CD14-positive monocyte (primary cell): ENCODE measurements around the gene UBE2D3. TPM values are rescaled to one million over a fixed set of nuclear protein-coding genes. Genes with fewer than 3 reads are reported as not detected.

Experiments used
- DNase-seq, 3 donors: peaks; one replicate each; pipeline ENCODE4 v3.0.0-alpha.2; 2011 to 2022
- H2AFZ ChIP-seq: 2 replicates; pipeline ENCODE4 v1.6.0; 2012; ENCODE audit warnings: mild to moderate bottlenecking, low read depth, low read length, inconsistent platforms; ENCODE audit not compliant: insufficient read depth, poor library complexity, severe bottlenecking
- H3K27ac ChIP-seq, 2 donors: 1 replicate in 1 of 2; 2 replicates in 1 of 2; pipeline ENCODE4 v1.5.1; 2012 to 2013; ENCODE audit warnings: low read length in 2 of 2, control low read depth in 1 of 2, inconsistent platforms in 1 of 2, low read depth in 1 of 2, mild to moderate bottlenecking in 1 of 2
- H3K27me3 ChIP-seq, 2 donors: one replicate each; pipeline versions ENCODE4 v1.6.0 to v1.6.1; 2011 to 2013; ENCODE audit warnings: low read length in 2 of 2; ENCODE audit not compliant: control insufficient read depth in 2 of 2, insufficient read depth in 2 of 2
- H3K36me3 ChIP-seq, 2 donors: replicated peaks in 1 of 2; 1 replicate in 1 of 2; 2 replicates in 1 of 2; pipeline versions ENCODE4 v1.5.1 to v1.6.1; 2012 to 2013; ENCODE audit warnings: low read length in 2 of 2, control low read depth in 1 of 2, inconsistent platforms in 1 of 2, mild to moderate bottlenecking in 1 of 2; ENCODE audit not compliant: insufficient read depth in 2 of 2, control insufficient read depth in 1 of 2
- H3K4me1 ChIP-seq, 2 donors: 1 replicate in 1 of 2; 2 replicates in 1 of 2; pipeline versions ENCODE4 v1.5.1 to v1.6.1; 2012 to 2013; ENCODE audit warnings: low read length in 2 of 2, control low read depth in 1 of 2, inconsistent platforms in 1 of 2, mild to moderate bottlenecking in 1 of 2, moderate library complexity in 1 of 2; ENCODE audit not compliant: insufficient read depth in 2 of 2, control insufficient read depth in 1 of 2
- H3K4me2 ChIP-seq: replicated peaks from 2 replicates; pipeline ENCODE3; 2012; ENCODE audit warnings: low read length, moderate library complexity, mild to moderate bottlenecking; ENCODE audit not compliant: poor library complexity, severe bottlenecking; ENCODE audit errors: extremely low read depth
- H3K4me3 ChIP-seq, 3 experiments: fragments of 200-600 bp in 1 of 3; sonication (generic) in 1 of 3; replicated peaks in 1 of 3; 1 replicate in 2 of 3; 2 replicates in 1 of 3; pipeline ENCODE4 v1.5.1; 2011 to 2013; ENCODE audit warnings: low read length in 3 of 3, mild to moderate bottlenecking in 3 of 3, control low read depth in 2 of 3, low read depth in 2 of 3, inconsistent platforms in 1 of 3, moderate library complexity in 1 of 3
- H3K79me2 ChIP-seq: 2 replicates; pipeline ENCODE4 v1.6.0; 2012; ENCODE audit warnings: mild to moderate bottlenecking, control low read depth, inconsistent platforms, low read length, moderate library complexity; ENCODE audit not compliant: insufficient read depth
- H3K9ac ChIP-seq: 2 replicates; pipeline ENCODE4 v1.6.0; 2017; ENCODE audit warnings: low read length, mild to moderate bottlenecking; ENCODE audit not compliant: insufficient read depth, poor library complexity, severe bottlenecking
- H3K9me3 ChIP-seq, 2 donors: replicated peaks in 1 of 2; 1 replicate in 1 of 2; 2 replicates in 1 of 2; pipeline versions ENCODE4 v1.5.1 to v1.6.1; 2012 to 2013; ENCODE audit warnings: low read length in 2 of 2, control low read depth in 1 of 2; ENCODE audit not compliant: control insufficient read depth in 1 of 2, insufficient read depth in 1 of 2
- H4K20me1 ChIP-seq: 2 replicates; pipeline ENCODE4 v1.6.0; 2012; ENCODE audit warnings: mild to moderate bottlenecking, low read length, control low read depth, moderate library complexity; ENCODE audit not compliant: insufficient read depth
- H3K27ac Mint-ChIP-seq, 7 donors: one replicate each; pipeline ENCODE4 v1.8.0; 2020; ENCODE audit warnings: mild to moderate bottlenecking in 7 of 7, mixed read lengths in 7 of 7, moderate library complexity in 6 of 7, inconsistent platforms in 2 of 7
- H3K27me3 Mint-ChIP-seq, 3 donors: one replicate each; pipeline ENCODE4 v1.8.0; 2021 to 2022; ENCODE audit warnings: low read depth in 3 of 3, mild to moderate bottlenecking in 3 of 3, mixed read lengths in 3 of 3, moderate library complexity in 3 of 3, inconsistent platforms in 1 of 3
- H3K36me3 Mint-ChIP-seq, 2 donors: one replicate each; pipeline ENCODE4 v1.8.0; 2020; ENCODE audit warnings: mixed read lengths in 2 of 2, inconsistent platforms in 1 of 2, mild to moderate bottlenecking in 1 of 2
- H3K4me1 Mint-ChIP-seq: one replicate; pipeline ENCODE4 v1.8.0; 2020; ENCODE audit warnings: mild to moderate bottlenecking, mixed read lengths
- H3K4me3 Mint-ChIP-seq, 2 donors: one replicate each; pipeline ENCODE4 v1.8.0; 2020; ENCODE audit warnings: mild to moderate bottlenecking in 2 of 2, mixed read lengths in 2 of 2, moderate library complexity in 1 of 2
- H3K9me3 Mint-ChIP-seq, 7 donors: one replicate each; pipeline ENCODE4 v1.8.0; 2020 to 2022; ENCODE audit warnings: mixed read lengths in 7 of 7, mild to moderate bottlenecking in 6 of 7, moderate library complexity in 6 of 7, inconsistent platforms in 2 of 7
- CTCF ChIP-seq: fragments of 200-600 bp; IDR thresholded peaks from one replicate; pipeline ENCODE4 v1.8.0; 2022; ENCODE audit warnings: antibody characterized with exemption, mild to moderate bottlenecking
- WGBS: methylation state at CpG from one replicate; pipeline ENCODE4 v1.1.5; 2013; ENCODE audit warnings: missing lambda C conversion rate; ENCODE audit not compliant: insufficient coverage; 5-methylcytosine and 5-hydroxymethylcytosine counted together
- intact Hi-C, 2 donors: fragments of 100-400 bp; cut with micrococcal nuclease; formaldehyde crosslinking; loops; one replicate each; pipeline versions ENCODE4 v1.15.0 to v1.15.1; 2023
- polyA plus RNA-seq, 3 donors: library from polyadenylated mRNA; depleted of rRNA in 1 of 3; unstranded in 2 of 3; stranded (reverse) in 1 of 3; fragments of 300-500 nt in 2 of 3; fragments of >200 nt in 1 of 3; fragmentation: Illumina TruSeq in 2 of 3; gene quantifications; 1 replicate in 2 of 3; 2 replicates in 1 of 3; pipeline ENCODE4 v1.2.3, GENCODE V29; 2012 to 2021

Gene UBE2D3
- polyA plus RNA-seq, 3 donors: 340 to 499 (median 457) TPM

DNA sequence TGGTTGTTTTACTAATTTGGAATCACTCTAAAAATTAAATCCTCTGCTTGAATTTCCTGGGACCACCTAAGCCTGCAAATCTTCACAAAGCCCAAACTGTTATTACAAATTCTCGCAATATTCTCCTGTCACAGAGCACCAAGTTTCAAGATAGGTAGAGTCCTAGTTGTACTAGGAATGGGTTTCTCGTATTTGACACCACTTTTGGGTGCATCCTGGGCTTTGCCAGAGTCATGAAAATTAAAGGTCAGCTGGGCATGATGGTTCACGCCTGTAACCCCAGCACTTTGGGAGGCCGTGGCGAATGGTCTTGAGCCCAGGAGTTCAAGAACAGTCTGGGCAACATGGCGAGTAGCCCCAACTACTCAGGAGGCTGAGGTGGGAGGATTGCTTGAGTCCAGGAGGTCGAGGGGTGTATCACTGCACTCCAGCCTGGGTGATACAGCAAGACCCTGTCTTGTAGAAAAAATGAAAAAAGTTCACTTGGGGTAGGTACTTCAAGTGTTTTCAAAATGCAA, 36.0 kb downstream of the UBE2D3 start:
- intact Hi-C loops: no loop called here
- Histone ChIP-seq H3K4me1 (peaks cover 4 to 13% of the 10 kb centered on the region in 2 donors), H3K36me3 (peaks cover 19 to 28% of the 10 kb centered on the region in 2 donors), H3K9ac (no peak overlapping the region), H4K20me1 (peaks cover 61% of the 10 kb centered on the region), H3K27me3 (no peaks in the 10 kb centered on the region), H3K4me3 (no peak overlapping the region), H3K27ac (no peak overlapping the region), H3K9me3 (no peaks in the 10 kb centered on the region), H3K79me2 (peaks cover 5% of the 10 kb centered on the region), H3K4me2 (no peak overlapping the region), H2AFZ (no peak overlapping the region)
- Mint-ChIP-seq H3K4me1 (peaks cover 19% of the 10 kb centered on the region), H3K9me3 (peaks cover 0 to 3% (median 0%) of the 10 kb centered on the region in 7 donors), H3K36me3 (peaks cover 23 to 35% of the 10 kb centered on the region in 2 donors), H3K4me3 (no peak overlapping the region), H3K27me3 (no peaks in the 10 kb centered on the region), H3K27ac (peak overlapping the region in 6 of 7 donors; percentile 2 to 47 (median 29))
- WGBS: 100% methylated on average over 6 of the region's 7 CpGs
- no peak for DNase-seq
- no peak for TF ChIP-seq CTCF

- Histone ChIP-seq H3K4me1 (peaks cover 4 to 13% of the 10 kb centered on the region in 2 donors), H3K27me3 (no peaks in the 10 kb centered on the region), H3K9me3 (no peaks in the 10 kb centered on the region), H3K4me3 (no peak overlapping the region), H4K20me1 (peaks cover 40% of the 10 kb centered on the region), H3K9ac (no peak overlapping the region), H3K79me2 (no peaks in the 10 kb centered on the region), H3K36me3 (peaks cover 2 to 8% of the 10 kb centered on the region in 2 donors), H2AFZ (no peak overlapping the region), H3K4me2 (no peak overlapping the region), H3K27ac (no peak overlapping the region)
- no peak for TF ChIP-seq CTCF
- intact Hi-C loops: loop anchor here (2.0 to 10.0 kb wide), 2 partner anchors 29 to 55 kb away; partner anchors contain the start of gene MANBA (in 1 of the 2)
- Mint-ChIP-seq H3K27me3 (no peaks in the 10 kb centered on the region), H3K4me1 (peaks cover 19% of the 10 kb centered on the region), H3K27ac (no peak overlapping the region), H3K9me3 (peaks cover 0 to 3% (median 0%) of the 10 kb centered on the region in 7 donors), H3K4me3 (no peak overlapping the region), H3K36me3 (peaks cover 4 to 16% of the 10 kb centered on the region in 2 donors)
- no CpG with 5 or more reads among the region's 3 CpGs for WGBS
- peak in 2 of 3 donors; percentile 30 to 40 for DNase-seq
Observed at GRCh38 chr4:102789317-102789717, 38.0 kb downstream of the UBE2D3 start.
